Umbilical cord (tissue), 2 donors: ENCODE results near the gene RHBG. TPM values are rescaled to one million over a fixed set of nuclear protein-coding genes. Genes with fewer than 3 reads are reported as not detected.
A peak's percentile ranks its signal among the peaks of the same experiment; 100 is the strongest.
"Not testable (repeated sequence)": the region's sequence is repeated elsewhere in the genome, so short reads cannot be mapped to it uniquely, and the experiment has no call there.

Experiments used
- DNase-seq: peaks from one replicate; pipeline ENCODE4 v3.0.0-alpha.2; 2015; ENCODE audit warnings: low spot score
- total RNA-seq: library from RNA; depleted of rRNA; stranded (reverse); fragments of >200 nt; gene quantifications from one replicate; pipeline ENCODE4 v1.2.3, GENCODE V29; 2014; ENCODE audit warnings: low replicate concordance; ENCODE audit not compliant: insufficient read depth

Gene RHBG, protein sequence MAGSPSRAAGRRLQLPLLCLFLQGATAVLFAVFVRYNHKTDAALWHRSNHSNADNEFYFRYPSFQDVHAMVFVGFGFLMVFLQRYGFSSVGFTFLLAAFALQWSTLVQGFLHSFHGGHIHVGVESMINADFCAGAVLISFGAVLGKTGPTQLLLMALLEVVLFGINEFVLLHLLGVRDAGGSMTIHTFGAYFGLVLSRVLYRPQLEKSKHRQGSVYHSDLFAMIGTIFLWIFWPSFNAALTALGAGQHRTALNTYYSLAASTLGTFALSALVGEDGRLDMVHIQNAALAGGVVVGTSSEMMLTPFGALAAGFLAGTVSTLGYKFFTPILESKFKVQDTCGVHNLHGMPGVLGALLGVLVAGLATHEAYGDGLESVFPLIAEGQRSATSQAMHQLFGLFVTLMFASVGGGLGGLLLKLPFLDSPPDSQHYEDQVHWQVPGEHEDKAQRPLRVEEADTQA
- not detected for total RNA-seq

DNA sequence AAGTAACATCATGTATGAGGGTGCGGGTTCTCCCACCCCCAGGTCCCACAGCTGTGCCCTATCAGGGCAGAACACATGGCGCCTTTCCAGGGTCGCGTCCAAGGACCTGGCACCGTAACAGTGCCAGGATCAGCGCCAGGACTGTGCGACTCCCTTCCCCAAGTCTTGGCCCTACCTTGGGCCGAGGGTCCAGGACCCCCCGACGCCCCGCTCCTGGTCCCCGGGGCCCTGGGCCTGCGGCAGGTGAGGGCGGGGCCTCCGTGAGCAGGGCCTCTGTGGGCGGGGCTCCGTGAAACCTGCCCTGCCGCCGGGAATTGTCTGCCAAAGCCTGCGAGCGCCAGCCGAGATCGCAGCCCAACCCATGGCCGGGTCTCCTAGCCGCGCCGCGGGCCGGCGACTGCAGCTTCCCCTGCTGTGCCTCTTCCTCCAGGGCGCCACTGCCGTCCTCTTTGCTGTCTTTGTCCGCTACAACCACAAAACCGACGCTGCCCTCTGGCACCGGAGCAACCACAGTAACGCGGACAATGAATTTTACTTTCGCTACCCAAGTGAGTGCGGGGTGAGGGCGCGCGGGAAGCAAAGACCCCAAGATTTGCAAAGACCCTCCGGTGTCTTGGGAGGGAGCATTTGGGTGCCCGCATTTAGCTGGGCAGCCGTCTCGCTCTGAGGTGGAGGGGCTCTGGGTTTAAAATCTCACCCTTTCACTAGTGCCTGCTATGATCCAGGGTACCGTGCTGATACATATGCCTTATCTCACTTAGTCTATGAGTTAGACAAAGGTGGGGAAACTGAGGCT is at the start of gene RHBG:
RHBG (plus strand) TSS at position 323 of the 796 bp plus-strand sequence; CDS start at position 362, 39 bp downstream.
- DNase-seq = peak; percentile 15

DNA sequence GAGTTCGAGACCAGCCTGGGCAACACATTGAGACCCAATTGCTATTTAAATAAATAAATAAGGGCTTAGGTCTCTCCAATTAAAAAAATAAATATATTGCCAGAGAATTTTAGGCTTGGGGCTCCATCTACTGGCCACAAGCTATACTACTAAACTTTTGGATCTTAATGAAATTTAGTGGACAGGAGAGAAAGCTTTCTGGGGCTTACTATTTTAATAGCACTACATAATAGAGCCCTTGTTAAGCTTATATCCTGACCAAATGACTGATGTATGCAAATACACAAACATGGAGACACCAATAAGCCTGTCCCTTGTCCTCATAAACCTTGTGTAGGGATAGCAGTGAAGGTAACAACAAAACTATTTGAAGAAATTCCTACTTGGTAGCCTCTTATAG is 49.3 kb upstream of the RHBG start:
- DNase-seq = peak; percentile 15

DNA sequence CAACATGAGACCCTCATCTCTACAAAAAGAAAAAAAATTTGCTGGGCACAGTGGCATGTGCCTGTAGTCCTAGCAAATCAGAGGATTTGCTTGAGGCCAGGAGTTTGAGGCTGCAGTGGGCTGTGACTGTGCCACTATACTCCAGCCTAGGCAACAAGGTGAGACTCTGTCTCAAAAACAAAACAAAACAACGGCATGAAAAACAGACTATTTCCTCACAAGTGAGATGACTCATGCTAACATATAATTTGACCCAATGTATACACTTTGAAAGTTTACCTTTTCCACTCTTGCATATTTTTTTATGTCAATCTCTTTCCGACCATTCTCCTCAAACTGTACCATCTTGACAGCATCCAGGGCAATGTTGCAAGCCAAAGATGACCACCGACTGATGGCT is 48.5 kb upstream of the RHBG start:
- DNase-seq = no peak

DNA sequence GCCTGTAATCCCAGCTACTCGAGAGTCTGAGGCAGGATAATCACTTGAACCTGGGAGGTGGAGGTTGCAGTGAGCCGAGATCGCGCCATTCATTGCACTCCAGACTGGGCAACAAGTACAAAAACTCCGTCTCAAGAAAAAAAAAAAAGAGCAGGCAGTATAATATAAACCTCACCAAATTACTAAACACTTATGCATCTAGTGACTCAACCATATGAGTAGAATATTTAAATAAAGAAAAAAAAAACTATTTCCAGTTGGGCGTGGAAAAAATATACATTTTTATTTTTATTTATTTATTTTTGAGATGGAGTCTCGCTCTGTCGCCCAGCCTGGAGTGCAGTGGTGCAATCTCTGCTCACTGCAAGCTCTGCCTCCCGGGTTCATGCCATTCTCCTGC is 45.8 kb upstream of the RHBG start:
- not testable (repeated sequence) for DNase-seq

DNA sequence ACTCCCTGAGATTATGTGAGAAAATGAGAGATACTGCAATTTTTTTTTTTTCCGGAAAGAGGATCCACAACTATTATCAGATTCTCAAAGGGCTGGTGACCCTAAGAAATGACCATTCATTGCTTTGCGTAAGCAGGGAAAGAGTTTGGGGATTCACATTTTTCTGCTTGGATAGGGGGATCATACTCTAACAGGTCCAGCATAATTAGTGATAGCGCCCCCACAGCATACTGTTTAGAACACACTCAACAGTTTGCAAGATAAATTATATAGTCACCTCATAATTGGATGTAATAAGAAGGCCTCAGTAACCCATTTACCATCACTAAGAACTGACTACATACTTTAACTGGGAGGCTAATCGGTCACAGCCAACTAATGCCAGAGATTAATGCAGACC is 32.8 kb upstream of the RHBG start:
- no peak for DNase-seq

DNA sequence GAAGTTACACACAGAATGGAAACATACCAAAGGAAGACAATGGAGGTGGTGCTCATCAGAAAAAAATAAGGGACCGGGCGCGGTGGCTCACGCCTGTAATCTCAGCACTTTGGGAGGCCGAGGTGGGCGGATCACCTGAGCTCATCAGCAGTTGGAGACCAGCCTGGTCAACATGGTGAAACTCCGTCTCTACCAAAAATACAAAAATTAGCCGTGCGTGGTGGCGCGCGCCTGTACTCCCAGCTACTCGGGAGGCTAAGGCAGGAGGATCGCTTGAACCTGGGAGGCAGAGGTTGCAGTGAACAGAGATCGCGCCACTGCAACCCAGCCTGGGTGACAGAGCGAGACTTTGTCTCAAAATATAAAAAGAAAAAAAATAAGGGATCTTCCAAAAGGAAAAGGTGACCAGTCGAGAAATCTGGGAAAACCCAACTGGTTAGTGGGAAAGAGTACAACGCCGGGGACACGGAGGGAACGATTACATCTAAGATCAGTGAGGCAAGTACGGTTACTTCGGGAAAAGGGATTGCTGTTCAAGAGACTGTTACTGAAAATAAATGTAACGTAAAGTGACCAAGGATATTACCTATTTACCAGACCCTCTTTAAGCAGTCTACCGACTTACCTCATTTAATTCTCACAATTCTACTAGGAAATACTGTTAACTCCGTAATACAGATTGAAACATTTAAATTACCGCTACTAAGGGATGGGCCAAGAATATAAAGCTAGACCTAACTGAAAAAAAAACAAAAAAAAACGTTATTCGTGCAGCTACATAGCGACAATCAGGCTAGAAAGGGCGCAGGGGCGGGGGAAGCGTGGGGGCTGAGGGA is 31.7 kb upstream of the RHBG start:
- no peak for DNase-seq

DNA sequence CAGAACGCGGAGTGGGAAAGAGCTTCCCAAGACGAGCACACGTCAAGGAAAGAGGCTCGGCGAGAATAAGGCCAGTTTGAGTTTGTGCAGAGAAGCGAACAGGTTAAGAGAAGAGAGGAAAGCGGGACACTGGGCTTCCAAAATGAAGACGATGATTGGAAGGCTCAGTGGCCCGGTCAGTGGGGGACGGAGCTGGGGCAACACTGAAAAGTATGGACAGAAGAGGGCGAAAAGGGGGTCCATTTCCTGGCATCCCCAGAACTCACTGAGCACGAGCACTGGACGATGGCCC is 31.2 kb upstream of the RHBG start:
- DNase-seq = no peak

DNA sequence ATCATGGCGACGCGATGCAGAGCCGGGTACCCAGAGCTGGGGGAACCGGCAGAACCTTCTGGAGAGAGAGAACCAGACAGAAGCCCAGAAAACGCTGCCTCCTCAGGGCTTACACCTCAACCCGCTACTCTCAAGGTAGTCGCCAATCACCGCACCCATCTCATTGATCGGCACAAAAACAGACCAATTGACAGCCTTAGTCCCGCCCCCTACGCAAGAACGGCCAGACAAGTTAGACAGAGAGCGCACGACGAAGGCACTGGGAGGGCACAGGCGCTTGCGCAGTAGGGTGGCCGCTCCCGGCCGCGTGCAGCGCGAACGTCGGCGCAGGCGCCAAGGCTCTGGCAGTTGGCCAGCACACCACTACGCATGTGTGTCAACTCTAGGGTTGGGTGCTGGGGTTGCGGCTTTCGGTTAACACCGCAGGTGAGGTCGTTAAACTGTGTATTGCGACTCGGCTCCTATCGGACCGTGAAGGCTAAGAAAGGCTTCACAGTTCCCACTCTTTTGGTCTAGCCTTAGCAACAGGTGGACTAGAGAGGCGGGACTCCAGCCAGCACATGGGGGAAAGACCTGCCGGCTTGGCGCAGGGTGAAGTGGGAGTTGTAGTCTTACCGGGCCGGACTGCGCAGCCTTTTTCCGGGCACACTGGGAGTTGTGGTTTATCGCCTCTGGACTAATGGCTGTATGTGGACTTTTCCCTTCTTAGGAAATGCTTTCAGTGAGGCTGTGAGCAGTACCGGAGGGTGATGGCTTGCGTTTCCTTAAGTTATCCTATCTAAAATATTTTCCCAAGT is 30.6 kb upstream of the RHBG start, which contains the start of the genes CCT3 and TSACC:
CCT3 (minus strand) TSS at position 113 of the 797 bp plus-strand sequence; CDS start at position 5, 108 bp downstream.
TSACC (plus strand) TSS at position 347 of the 797 bp plus-strand sequence. CDS start 1,232 bp downstream, outside the sequence.
- DNase-seq = peak; percentile 100

DNA sequence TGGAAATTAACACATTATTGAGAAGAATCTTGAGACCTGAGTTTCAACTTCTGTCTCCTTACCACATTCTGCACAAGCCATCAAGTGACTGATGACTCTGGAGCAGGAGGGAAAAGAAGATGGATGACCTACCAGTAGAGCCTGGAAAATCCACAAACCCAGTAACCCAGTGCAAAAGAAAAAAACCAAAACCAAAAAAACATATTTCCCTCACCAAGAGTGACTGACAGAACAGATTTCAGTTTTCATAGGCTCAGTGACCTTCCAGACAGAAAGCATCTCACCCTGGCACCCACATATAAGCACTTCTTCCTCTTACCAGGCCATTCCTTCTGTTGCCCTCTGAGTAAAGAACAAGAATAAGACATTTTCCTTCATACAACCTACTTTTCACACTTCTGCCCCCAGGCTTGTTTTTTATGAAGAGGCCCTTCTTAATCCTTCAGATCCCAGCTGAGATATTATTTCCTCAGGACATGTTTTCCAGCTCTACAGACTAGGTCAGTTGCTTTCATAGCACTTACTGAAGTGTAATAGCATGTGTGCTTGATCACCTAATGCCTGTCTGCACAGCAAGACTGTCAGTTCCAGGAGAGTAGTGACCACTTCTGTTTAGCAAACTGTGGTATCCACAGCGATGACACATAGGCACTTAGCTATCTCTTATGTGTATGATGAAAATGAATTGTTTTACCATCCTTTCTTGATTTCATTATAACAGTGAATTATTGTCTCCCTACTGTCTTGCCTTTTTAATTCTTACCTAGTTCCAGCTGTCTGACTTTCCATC is 26.6 kb upstream of the RHBG start:
- no peak for DNase-seq

DNA sequence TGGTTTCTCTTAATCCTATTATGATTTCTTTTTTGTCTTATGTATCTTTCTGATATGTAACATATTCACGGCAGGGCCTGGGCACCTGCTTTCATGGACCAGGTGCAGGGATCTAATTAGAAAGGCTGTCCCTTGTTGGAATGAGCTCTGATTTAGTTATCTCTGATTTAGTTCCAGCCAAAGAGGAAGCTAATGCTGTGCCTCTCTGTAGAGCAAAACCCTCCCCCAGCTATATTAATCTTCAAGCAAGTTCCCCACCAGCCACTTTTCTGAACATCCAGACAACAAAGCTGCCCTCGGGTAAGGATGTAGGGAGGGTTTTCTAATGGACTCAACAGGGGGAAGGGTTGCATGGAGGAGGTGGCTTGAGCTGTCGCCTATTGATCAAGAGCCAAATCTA is 24.6 kb upstream of the RHBG start:
- no peak for DNase-seq

DNA sequence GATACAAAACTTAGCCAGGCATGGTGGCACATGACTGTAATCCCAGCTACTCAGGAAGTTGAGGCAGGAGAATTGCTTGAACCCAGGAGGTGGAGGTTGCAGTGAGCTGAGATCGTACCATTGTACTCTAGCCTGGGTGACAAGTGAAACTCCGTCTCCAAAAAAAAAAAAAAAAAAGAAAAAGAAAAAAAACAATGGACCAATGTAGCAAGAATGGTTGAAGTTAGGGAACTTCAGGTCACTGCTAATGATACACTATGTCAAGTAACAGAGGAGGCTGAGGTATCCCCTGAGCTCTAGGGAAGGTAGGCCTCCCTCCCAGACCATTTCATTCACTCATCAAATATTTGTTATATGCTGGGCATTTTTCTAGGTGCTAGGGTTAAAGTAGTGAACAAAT is 23.0 kb upstream of the RHBG start:
- DNase-seq = not testable (repeated sequence)

DNA sequence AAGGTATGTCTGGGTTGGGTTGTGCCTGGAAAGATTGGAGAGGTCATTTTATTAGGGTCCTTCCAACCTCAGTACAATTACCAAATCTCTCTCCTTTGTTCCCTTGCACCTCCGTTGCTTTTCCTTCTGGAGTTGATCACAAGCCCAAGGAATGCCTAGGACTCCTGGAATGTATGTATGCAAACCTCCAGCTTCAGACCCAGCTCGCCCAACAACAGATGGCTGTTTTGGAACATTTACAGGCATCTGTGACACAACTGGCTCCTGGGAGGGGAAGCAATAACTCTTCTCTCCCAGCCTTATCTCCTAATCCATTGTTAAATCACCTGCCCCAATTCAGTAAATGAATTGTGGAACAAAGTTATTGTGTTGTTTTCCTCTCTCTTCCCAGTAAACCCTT is 22.4 kb upstream of the RHBG start:
- DNase-seq = no peak

DNA sequence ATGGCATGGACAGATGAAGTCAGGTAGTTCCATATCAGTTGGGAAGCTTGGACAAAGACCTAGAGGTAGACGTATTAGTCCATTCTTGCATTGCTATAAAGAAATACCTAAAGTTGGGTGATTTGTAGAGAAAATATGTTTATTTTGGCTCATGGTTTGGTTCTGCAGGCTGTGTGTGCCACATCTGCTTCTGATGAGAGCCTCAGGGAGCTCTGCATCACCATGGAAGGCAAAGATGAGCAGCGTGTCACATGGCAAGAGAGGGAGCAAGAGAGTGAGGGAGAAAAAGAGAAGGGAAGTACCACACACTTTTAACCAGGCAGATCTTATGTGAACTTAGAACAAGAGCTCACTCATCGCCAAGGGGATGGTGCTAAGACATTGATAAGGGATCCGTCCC is 21.7 kb upstream of the RHBG start:
- no peak for DNase-seq

DNA sequence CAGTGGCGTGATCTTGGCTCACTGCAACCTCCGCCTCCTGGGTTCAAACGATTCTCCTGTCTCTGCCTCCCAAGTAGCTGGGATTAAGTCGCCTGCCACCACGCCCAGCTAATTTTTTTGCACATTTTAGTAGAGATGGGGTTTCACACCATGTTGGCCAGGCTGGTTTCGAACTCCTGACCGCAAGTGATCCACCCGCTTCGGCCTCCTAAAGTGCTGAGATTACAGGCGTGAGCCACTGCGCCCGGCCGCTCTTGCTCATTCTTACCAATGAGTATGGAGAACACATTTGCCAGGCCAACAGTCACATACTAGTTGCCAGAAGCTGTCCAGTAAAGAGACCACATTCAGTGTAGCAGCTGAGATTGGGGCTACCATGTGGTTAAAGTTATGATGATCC is 16.5 kb upstream of the RHBG start:
- DNase-seq = not testable (repeated sequence)

DNA sequence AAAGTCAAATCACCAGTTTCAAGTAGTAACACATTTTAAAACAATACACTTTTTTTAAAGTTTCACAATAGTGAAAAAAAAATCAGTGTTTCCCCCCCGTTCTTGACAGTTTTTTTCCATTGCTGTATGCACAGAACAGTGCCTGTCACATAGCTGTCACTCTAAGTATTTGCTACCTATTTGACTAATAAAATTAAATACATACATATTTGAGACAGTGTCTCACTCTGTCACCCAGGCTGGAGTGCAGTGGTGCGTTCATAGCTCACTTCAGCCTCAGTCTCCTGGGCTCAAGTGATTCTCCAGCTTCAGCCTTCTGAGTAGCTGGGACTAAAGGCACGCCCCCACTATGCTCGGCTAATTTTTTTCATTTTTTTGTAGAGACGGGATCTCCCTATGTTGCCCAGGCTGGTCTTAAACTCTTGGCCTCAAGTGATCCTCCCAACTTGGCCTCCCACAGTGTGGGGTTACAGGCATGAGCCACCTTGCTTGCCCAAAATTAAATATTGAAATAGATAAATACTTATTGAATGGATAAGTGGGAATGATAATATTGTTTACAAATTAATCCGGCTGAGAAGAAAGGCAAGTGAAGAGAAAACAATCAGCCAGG is 12.6 kb upstream of the RHBG start:
- no peak for DNase-seq

DNA sequence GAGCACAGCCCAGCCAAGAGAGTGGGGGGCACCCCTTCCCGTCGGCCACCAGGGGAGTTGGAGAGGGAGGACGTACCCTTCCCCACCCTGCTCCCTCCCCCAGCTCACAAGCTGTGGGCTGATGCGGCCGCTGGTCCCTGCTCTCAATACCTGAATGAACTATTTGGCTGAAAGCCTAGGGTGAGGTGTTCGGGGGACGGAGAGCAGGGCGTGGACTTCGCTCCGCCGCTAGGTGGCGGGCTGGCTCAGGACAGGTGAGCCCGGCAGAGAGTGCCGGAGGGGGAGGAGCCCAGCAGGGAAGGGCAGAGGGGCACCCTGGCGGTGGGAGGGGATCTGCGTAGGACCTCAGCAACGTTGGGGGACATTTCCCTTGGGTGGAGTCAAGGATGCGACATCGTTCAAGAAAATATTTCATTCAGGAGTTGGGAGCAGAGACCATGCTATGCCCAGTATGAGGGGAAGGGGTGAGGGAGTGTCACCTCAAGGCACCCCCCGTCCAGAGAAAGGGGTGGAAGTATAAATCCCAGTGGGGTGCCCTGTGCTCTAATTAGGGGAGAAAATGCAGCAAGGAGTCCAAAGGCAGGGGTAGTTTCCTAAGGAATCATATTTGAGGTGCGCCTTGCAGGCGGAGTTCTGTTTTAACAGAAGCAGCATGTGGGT is 12.0 kb upstream of the RHBG start:
- DNase-seq = no peak

DNA sequence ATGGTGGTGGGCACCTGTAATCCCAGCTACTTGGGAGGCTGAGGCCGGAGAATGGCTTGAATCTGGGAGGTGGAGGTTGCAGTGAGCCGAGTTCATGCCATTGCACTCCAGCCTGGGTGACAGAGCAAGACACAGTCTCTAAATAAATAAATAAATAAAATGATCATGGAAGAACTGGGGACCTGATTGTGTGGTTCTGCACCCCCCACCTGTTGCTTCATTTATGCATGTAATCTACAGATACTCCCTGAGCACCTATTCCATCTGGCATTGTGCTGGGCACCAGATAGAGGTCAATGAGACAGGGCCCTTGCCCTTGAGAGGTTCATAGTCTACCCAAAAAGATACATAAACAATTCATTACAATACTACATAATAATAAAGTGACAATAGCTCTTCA is 11.0 kb upstream of the RHBG start:
- DNase-seq = no peak

DNA sequence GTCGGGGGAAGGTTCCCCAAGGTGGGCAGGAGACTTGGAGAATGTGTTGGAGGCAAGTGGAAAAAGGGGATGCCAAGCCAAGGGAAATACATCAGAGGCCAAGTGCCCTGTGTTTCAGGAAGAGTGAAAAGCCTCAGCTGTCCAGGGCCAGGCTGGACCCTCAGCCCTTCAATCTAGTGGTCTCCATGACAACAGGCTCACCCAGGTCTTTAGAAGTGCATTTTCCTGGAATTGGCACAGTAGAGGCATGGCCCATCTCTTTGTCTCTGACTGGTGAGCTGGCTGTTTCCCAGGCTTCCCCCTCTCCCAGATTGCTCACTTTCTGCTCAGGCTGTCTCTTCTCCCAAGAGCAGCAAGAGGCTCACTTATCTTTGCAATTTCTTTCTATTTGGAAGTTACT is 10.4 kb upstream of the RHBG start:
- no peak for DNase-seq

DNA sequence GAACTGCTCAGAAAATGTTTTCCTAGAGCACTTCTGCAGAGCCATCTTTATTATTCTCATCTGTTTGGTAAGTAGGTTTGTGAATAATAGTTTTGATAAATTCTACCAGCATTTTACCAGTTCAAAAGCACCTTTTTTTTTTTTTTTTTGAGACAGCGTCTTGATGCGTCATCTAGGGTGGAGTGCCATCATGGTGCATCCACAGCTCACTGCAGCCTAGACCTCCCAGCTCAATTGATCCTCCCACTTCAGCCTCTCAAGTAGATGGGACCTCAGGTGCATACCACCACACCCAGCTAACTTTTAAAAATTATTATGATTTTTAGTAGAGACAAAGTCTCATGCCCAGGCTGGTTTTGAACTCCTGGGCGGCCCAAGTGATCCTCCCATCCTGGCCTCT is 9.8 kb upstream of the RHBG start:
- DNase-seq = no peak
